ENCODE results near the gene PHF2. TPM values are rescaled to one million over a fixed set of nuclear protein-coding genes. Genes with fewer than 3 reads are reported as not detected.

Gene PHF2
- total and polyA plus RNA-seq, 2 experiments from 2014 or later, result 4.3 to 11.8 TPM

GRCh38 chr9:93603011-93603410, 26.6 kb downstream of the PHF2 start:
- Mint-ChIP-seq H3K36me3 (ENCODE audit: low read depth) (peaks cover 24% of the 10 kb centered on the region), H3K9me3 (peaks cover 14% of the 10 kb centered on the region; the same call in 1 of the 3 replicates), H3K4me3 (no peak overlapping the region), H3K27ac (no peak overlapping the region), H3K4me1 (peaks cover 39% of the 10 kb centered on the region), H3K27me3 (ENCODE audit: insufficient read depth, low read depth, poor library complexity) (peaks cover 4% of the 10 kb centered on the region)
- H3K27me3 ChIP-seq (ENCODE audit: insufficient read depth), result no peaks in the 10 kb centered on the region
- H2AFZ ChIP-seq, result no peak overlapping the region
- 0 out of 2 replicates have a peak, but pooled peaks cover 4% of the 10 kb centered on the region for H4K20me1 ChIP-seq (replicated peaks; ENCODE audit: insufficient read depth)
- no peaks in the 10 kb centered on the region for H3K36me3 ChIP-seq (ENCODE audit: insufficient read depth)
- H3K4me1 ChIP-seq (ENCODE audit: insufficient read depth), result peaks cover 34% of the 10 kb centered on the region
- H3K79me2 ChIP-seq (replicated peaks; ENCODE audit: insufficient read depth), result peaks cover 34% of the 10 kb centered on the region
- H3K4me3 ChIP-seq, result no peak overlapping the region
- TF ChIP-seq NANOG (IDR thresholded peaks at IDR 0.05; ENCODE audit: borderline replicate concordance), result no peak
- TF ChIP-seq EZH2phosphoT487 (IDR thresholded peaks at IDR 0.05; ENCODE audit: unreplicated experiment), result no peak
- no peak for TF ChIP-seq JUNB (IDR thresholded peaks at IDR 0.05; ENCODE audit: unreplicated experiment)
- TF ChIP-seq STAT1 (IDR thresholded peaks at IDR 0.05; ENCODE audit: unreplicated experiment), result no peak
- no peak for TF ChIP-seq CREB1 (CRISPR knock-in tag; IDR thresholded peaks at IDR 0.05; ENCODE audit: low read depth)
- no peak for TF ChIP-seq CTCF (conservative IDR thresholded peaks at IDR 0.05; ENCODE audit: low read depth in 2 of 2)
- no peak for TF ChIP-seq ZNF462 (CRISPR knock-in tag; IDR thresholded peaks at IDR 0.05)
- no peak for TF ChIP-seq POLR2AphosphoS5 (IDR thresholded peaks at IDR 0.05; ENCODE audit: low read depth)
- TF ChIP-seq ZNF331 (CRISPR knock-in tag; IDR thresholded peaks at IDR 0.05; ENCODE audit: low read depth), result no peak
- TF ChIP-seq EZH2 (IDR thresholded peaks at IDR 0.05; ENCODE audit: low read depth, unreplicated experiment), result no peak
- no peak for TF ChIP-seq ETS1 (IDR thresholded peaks at IDR 0.05)
- TF ChIP-seq ZNF114 (CRISPR knock-in tag; IDR thresholded peaks at IDR 0.05), result no peak
- no peak for TF ChIP-seq REST (IDR thresholded peaks at IDR 0.05; ENCODE audit: unreplicated experiment)
- no peak for ATAC-seq
- peaks cover 6% of the 10 kb centered on the region; the same call in 1 of the 2 replicates for H3K9me2 ChIP-seq (ENCODE audit: insufficient read depth)
- no peak for DNase-seq (ENCODE audit: low spot score)
- H3K27ac ChIP-seq (ENCODE audit: low read depth), result no peak overlapping the region
- H3K4me2 ChIP-seq, result no peak overlapping the region
- H3F3A ChIP-seq (replicated peaks; ENCODE audit: low read depth), result no peaks in the 10 kb centered on the region
